RCC 7860 (cell line): ENCODE data around the gene FMN2.

Experiments used
- DNase-seq: peaks from one replicate; pipeline ENCODE4 v3.0.0-alpha.2; 2015; ENCODE audit warnings: low spot score
- FAIRE-seq: peaks from 2 replicates; lab custom pipeline; 2012; peaks lifted over from hg19 to GRCh38; lab: Jason Lieb, UNC

Gene FMN2

DNA sequence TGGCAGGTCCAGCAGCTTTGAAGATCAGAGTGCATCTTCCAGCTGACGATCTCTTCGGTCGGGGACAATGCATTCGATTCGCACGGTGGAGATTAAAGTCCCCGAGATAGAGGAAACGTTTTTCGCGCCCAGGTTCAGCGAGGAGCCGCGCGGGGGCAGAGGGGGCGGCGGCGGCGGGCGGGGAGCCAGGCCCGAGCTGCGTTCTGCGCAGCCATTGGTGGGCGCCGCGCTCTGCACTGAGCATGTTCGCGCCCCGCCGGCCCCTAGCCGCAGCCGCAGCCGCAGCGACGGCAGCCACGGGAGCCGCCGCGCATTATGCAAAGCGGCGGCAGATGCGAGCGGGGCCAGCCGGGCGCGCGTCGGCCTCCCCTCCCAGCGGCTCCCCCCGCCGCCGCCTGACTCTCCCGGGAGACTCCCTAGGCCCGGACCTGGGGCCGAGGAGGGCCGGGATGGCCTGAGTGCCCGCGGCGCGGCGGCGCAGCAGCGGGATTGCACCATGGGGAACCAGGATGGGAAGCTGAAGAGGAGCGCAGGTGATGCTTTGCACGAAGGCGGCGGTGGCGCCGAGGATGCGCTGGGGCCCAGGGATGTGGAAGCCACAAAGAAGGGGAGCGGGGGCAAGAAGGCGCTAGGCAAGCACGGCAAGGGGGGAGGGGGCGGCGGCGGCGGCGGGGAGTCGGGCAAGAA lies at the start of gene FMN2:
TSS of gene FMN2 (plus strand) at position 270 of the 687 bp plus-strand sequence. CDS start at position 497, 227 bp downstream.
- FAIRE-seq, result no peak
- DNase-seq, result no peak

DNA sequence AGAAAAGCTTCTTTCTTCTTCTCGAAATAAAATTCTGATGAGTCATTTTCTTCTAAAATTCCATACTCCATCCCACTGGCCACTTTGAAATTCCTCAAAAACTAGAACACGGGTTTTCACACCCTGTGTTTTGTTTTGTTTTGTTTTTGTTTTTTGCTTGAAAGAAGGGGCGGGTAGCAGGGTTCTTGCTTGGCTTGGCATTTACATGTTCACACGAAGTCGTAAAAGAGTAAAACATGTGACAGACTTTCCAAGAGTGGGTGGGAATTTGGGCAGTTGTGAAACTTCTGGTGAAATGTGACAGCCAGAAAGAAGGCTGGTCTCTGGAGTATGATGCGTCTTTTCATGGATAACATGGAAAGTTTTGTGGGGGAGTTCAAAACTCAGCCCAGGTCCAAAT lies 47.1 kb upstream of the FMN2 start:
- FAIRE-seq (no peak), DNase-seq (no peak)

DNA sequence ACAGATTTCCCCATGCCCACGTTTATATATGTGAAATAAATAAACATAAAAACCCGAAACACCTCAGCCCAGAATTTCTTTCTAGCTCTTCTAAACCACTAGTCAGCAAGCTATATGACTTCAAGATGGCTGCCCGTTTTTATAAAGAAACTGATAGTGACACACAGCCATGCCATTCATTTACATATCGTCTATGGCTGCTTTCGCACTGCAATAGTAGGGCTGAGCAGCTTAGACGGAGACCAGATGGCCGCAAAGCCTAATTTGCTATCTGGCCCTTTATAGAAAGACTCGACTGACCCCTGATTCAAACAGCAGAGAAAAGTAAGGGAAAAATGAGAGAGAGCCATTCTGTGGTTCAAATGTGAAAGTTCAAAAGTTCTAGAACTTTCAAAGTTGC lies 45.7 kb upstream of the FMN2 start:
- no peak for FAIRE-seq
- no peak for DNase-seq

DNA sequence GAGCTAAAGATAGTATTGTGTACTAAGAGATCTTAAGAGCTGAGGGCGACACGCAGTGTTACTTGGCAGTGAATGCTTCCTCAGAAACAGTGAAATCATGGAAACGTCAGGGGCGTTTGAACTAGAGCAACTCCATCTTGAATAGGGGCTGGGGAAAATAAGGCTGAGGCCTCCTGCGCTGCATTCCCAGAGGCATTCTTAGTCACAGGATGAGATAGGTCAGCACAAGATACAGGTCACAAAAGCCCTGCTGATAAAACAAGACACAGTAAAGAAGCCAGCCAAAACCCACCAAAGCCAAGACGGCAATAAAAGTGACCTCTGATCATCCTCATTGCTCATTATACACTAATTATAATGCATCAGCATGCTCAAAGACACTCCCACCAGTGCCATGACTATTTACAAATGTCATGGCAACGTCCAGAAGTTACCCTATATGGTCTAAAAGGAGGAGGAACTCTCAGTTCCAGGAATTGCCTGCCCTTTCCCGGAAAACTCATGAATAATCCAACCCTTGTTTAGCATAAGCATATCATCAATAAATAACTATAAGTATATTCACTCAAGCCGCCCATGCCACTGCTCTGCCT lies 37.5 kb upstream of the FMN2 start:
- no peak for FAIRE-seq

DNA sequence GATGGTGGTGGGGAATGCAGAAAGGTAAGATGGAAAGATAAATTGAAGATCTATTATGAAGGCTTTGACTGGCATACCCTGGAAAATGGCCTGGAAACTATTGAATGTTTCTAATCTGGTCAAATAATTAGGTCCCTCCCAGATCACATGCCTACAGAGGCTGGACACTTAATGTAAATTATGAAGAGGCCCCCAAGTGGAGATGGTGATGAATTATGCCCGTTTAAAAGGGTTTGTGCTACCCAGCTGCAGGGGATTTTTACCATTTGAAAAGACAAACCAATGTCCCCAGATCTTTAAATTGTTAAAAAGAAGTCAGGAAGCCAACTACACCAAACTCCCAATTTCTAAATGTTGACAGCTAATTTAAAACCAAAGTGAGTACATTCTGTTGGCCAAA lies 35.7 kb upstream of the FMN2 start:
- DNase-seq (no peak), FAIRE-seq (no peak)

More for the DNA sequence above, 37.5 kb upstream of the FMN2 start:
- DNase-seq, result no peak

DNA sequence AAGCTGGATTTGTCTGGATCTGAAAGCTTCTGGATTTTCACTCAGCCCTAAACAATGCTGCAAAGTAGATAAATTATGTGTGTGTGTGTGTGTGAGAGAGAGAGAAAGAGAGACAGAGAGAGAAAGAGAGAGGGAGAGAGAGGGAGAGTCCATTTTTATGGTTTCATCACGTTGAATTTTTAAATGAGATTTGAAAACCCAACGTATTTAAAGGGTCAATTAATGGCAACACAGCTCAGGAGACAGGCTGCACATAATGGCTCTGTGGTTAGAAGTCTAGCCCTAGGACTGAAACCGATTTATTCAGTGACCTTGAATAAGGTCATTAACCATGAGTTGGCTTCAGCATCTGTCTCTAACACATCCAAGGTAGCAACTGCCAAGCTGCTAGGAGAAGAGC lies 35.3 kb upstream of the FMN2 start:
- DNase-seq (no peak), FAIRE-seq (no peak)

DNA sequence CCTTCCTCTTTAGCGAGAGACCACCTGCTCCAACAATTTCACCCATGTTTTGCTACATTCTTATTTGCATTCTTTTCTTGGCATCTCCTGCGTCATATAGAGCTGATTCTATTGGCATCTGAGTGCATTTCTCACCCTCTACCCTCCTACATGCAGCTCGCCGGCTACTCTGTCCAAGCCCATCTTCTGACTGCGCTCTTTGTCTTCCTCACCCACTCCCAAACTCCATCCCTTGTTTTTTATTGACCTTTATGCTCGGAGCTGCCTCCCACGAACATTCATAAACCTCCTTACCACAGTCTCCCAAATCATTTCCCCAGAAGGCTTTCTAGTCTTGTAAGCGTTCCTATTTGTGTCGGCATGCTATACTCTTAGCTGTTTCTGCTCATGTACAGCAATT lies 33.6 kb upstream of the FMN2 start:
- no peak for DNase-seq
- FAIRE-seq, result no peak

DNA sequence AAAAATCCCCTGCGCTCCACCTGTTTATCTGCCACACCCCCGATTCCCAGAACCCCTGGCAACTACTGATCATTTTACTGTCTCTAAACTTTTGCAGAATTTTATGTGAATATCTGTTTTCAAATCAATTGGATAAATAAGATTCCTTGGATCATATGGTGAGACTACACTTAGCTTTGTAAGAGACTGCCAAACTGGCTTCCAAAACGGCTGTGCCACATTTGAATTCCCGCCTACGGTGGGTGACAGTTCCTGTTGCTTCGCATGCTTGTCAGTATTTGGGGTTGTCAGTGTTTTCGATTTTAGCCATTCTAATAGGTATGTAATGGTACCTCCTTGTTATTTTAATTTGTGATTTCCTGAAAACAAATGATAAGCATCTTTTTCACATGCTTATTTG lies 22.7 kb upstream of the FMN2 start:
- no peak for FAIRE-seq
- DNase-seq, result no peak

DNA sequence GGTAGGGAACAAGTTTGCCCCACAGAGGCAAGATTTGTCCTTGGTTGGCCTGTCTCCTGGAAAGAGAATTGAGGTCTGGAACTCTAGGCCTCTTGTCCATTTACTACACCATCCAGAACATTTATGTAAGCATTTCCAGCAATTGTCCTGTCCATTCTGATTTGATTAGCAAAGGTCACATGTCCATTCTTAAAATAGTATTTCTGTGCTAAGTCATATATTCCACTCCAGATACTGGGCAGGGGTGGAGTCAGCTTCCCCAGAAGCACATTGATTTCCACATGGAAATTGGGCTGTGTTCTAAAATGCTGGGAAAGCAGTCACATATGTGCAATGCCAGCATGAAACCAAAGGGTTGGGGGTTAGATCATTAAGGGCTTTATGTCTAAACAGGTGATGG lies 21.5 kb upstream of the FMN2 start:
- DNase-seq (no peak), FAIRE-seq (no peak)

DNA sequence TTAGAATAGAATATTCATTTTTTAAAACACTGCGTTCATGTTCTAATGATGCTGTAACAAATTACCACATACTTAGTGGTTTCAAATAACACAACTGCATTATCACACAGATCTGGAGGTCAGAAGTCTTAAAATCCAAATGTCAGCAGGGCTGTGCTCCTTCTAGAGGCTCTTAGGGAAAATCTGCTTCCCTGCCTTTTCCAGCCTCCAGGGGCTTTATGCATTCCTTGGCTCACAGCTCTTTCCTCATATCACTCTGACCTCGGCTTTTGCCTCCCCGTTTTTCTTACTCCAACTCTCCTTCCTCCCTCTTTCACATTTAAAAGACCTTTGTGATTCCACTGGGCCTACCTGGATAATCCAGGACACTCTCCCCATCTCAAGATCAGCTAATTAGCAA lies 18.6 kb upstream of the FMN2 start:
- no peak for FAIRE-seq
- no peak for DNase-seq

DNA sequence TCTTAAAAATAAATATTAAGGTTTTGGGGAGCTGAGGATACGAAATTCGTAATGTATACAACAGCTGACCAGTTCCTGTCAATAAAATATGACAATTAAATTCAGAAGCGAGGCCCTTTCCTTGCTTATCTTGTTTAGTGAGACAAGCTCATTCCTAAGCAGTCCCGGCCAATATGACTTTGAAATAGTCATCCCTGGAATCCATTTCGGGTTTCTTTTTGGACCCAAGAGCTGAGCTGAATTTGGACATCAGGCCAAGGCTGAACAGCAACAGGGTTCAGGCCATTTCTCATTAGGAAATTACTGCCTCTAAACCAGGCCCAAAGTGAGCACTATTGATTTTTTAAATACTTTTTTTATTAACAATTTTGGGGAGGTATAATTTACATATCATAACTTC lies 17.3 kb upstream of the FMN2 start:
- no peak for FAIRE-seq
- DNase-seq, result no peak

DNA sequence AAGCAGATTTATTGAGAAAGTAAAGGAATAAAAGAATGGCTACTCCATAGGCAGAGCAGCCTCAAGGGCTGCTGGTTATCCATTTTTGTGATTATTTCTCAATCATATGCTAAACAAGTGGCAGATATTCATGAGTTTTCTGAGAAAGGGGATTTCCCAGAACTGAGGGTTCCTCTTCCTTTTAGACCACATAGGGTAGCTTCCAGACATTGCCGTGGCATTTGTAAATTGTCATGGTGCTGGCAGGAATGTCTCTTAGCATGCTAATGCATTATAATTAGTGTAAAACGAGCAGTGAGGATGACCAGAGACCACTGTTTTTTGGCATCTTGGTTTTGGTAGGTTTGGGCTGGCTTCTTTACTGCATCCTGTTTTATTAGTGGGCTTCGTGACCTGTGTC lies 16.8 kb upstream of the FMN2 start:
- no peak for DNase-seq
- FAIRE-seq, result no peak

DNA sequence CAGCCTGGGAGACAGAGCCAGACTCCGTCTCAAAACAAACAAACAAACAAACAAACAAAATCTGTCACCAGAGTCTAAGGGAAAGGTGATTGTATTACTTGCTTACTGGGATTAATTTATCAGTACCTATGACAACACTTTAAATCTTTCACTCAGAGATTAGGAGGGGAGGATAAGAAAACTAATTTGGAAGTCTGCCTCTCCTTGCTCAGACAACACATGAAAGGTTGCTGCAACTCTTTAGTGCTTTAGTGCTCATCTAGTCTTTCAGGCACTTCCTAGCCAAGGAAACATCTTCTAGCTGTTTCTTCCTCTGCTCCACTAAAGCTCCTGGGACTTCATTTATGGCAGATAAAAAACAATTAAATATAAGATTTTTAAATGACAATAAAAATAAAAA lies 7.3 kb upstream of the FMN2 start:
- DNase-seq, result no peak
- FAIRE-seq, result no peak

DNA sequence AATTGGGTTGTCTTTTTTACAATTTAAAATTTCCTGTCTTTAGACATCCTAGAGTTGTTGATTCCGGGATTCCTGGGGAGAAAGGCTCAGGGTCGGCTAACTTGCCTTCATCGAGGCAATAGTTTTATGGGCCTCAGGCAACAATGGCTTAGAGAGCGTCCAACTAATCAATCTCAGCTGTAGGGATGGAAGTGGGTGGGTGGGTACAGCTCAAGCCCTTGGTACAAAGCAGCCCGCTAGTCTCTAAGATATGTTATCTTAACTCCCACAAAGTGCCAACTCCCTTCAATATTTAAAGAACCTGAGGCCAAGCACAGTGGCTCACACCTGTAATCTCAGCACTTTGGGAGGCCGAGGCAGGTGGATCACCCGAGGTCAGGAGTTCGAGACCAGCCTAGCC lies 6.9 kb upstream of the FMN2 start:
- DNase-seq (no peak), FAIRE-seq (no peak)

DNA sequence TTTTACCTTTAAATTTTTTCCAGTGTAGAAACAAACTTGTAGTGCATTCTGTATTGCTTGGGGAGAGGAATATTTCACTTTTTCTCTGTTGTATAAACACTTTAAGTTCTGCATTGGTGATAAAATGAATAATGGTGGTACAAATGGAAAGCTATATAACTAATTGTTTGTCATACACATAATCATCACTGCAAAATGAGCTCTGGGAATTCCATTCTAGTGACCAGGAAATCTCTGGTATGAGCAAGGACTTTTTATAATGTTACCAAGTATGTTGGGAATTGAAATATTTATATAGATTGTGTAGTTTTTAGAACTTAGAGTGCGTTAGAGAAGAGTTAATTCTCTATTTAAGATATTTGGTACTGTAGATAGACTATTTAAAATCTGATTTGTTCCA lies 5.0 kb upstream of the FMN2 start:
- DNase-seq, result no peak
- no peak for FAIRE-seq

DNA sequence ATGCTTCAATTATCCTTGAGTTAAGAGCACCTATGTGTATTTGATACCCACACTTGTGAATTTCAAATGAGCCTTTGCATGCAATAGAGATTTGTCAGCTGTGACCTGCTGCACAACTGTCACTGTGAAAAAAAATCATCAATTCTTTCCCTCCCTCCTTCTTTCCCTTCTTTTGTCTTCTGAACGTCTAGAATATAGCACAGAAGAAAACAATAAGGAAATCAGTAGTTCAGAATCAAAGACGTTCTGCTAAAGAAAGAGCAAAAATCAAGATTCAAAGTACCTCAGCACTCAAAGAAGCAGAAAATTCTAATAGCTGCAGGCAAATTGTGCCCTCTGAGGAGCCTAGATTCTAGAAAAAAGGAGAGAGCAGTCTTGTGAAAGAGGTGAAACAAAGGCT lies 1.7 kb upstream of the FMN2 start:
- no peak for FAIRE-seq
- no peak for DNase-seq

DNA sequence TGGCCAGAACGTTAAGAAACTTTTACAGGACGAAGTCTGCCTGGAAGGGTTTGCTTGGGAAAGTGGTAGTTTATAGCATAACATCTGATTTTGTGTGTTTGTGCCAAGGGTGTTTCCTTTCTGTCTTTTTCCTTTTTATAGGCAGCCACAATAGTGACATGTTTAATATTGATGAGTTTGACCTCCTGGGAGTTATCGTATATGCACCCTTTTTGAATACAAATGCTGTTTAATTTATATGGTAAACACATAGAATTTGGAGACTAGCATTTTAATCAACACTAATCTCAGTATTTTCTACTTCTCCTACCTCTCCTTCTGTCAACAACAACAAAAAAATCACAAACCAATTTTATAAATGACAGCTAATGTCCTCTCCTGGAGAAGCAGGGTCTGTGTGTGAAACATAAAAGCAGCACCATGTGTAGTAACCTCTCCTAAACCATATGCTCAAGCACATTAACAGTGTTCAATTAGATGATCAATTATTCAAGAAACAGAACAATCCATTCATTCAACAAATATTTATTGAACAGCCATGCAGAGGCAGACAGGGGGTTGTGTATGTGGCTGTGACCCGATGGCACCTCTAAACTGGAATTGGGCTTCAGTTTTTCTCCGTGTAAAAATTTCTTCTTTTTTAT lies 604 bp upstream of the FMN2 start:
- DNase-seq, result no peak
- FAIRE-seq, result no peak

DNA sequence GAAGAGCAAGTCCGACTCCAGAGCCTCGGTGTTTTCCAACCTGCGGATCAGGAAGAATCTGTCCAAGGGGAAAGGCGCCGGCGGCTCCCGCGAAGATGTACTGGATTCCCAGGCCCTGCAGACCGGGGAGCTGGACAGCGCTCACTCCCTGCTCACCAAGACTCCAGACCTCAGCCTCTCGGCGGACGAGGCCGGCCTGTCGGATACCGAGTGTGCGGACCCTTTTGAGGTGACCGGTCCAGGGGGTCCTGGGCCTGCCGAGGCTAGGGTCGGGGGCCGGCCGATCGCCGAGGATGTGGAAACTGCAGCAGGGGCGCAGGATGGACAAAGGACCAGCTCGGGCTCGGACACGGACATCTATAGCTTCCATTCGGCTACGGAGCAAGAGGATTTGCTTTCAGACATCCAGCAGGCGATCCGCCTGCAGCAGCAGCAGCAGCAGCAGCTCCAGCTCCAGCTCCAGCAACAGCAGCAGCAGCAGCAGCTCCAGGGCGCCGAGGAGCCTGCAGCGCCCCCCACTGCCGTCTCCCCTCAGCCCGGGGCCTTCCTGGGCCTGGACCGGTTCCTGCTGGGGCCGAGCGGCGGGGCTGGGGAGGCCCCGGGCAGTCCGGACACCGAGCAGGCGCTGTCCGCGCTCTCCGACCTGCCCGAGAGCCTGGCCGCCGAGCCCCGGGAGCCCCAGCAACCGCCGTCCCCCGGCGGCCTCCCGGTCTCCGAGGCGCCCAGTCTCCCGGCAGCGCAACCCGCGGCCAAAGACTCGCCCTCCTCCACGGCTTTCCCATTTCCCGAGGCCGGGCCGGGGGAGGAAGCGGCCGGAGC lies 827 bp downstream of the FMN2 start:
- FAIRE-seq, result no peak
- no peak for DNase-seq

DNA sequence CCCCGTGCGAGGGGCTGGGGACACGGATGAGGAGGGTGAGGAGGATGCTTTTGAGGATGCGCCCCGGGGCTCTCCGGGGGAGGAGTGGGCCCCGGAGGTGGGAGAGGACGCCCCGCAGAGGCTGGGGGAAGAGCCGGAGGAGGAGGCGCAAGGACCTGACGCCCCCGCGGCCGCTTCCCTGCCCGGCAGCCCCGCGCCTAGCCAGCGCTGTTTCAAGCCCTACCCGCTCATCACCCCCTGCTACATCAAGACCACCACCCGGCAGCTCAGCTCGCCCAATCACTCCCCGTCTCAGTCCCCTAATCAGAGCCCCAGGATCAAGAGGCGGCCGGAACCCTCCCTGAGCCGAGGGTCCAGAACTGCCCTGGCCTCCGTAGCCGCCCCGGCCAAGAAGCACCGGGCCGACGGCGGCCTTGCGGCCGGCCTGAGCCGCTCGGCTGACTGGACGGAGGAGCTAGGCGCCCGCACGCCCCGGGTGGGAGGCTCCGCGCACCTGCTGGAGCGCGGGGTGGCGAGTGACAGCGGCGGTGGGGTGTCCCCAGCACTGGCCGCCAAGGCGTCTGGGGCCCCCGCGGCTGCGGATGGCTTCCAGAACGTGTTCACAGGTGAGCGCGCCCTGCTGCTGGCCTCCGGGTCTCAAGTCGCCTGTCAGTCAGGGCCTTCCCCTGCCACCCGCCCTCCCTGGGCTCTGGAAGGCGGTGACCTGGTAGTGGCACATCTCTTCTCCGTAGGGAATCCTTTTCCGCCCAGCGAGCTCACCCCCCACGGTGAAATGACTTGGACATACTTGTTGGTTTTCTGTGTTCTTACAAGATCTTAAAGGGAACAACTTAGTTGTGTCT lies 1.7 kb downstream of the FMN2 start:
- FAIRE-seq, result no peak
- DNase-seq, result no peak

DNA sequence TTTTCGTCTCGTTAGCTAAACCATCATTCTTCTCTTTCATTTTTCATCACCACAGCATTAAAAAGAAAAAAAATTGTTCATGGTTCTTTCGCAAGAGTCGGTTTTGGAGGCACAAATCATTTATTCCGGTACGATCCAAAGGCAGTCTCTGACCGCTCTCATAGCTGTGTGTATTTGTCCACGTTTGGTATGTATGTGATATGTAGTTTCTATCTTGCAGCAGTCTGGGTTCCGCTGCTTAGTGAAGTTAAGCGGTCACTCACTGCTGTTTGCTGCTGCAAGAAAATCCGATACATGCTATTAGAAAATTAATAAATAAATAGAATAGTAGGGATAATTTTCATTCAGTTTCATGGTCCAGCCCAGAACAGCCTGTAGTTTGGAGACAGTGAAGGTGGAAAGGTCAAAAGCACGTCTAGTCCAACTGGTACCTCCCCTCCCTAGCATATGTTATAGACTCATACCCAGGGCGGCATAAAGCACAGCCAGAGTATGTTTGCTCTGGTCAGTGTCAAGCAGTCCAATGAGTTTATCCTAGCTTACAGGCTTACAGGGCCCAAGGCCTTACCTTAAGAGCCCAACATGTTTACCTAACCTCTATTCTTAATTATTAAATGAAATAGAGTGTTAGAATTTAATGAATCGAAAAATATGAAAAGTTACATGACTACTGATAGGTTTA lies 2.5 kb downstream of the FMN2 start:
- FAIRE-seq (no peak), DNase-seq (no peak)
